Measurements from ENCODE around the gene VWA3B. TPM values are rescaled to one million over a fixed set of nuclear protein-coding genes. Genes with fewer than 3 reads are reported as not detected.

The VWA3B gene
- total RNA-seq, 1 donor from 2014 or later, result not detected

- H3K9me3 Mint-ChIP-seq, result no peaks in the 10 kb centered on the region
- intact Hi-C loops (cut with micrococcal nuclease), result no loop called here
- no peak for DNase-seq
- no peak overlapping the region for H3K27ac Mint-ChIP-seq
- no peak overlapping the region for H3K4me3 Mint-ChIP-seq
- H3K4me1 Mint-ChIP-seq, result peaks cover 2% of the 10 kb centered on the region
- H3K27me3 Mint-ChIP-seq, result peaks cover 24% of the 10 kb centered on the region
- H3K36me3 Mint-ChIP-seq (ENCODE audit: low read depth), result no peaks in the 10 kb centered on the region
Measured at GRCh38 chr2:98281607-98282006, 194.6 kb downstream of the VWA3B start.

GRCh38 chr2:98282109-98282508, 195.1 kb downstream of the VWA3B start:
- Mint-ChIP-seq H3K9me3 (no peaks in the 10 kb centered on the region), H3K4me1 (peaks cover 2% of the 10 kb centered on the region), H3K36me3 (ENCODE audit: low read depth) (no peaks in the 10 kb centered on the region), H3K4me3 (no peak overlapping the region), H3K27me3 (peaks cover 25% of the 10 kb centered on the region), H3K27ac (no peak overlapping the region)
- no peak for DNase-seq
- intact Hi-C loops (cut with micrococcal nuclease), result no loop called here

- Mint-ChIP-seq H3K27me3 (peaks cover 3% of the 10 kb centered on the region), H3K9me3 (peaks cover 13% of the 10 kb centered on the region), H3K4me1 (no peaks in the 10 kb centered on the region), H3K4me3 (no peak overlapping the region), H3K36me3 (ENCODE audit: low read depth) (no peaks in the 10 kb centered on the region), H3K27ac (no peak overlapping the region)
- intact Hi-C loops (cut with micrococcal nuclease), result no loop called here
- DNase-seq, result no peak
Measured at GRCh38 chr2:98293030-98293429, 206.1 kb downstream of the VWA3B start.

GRCh38 chr2:98293931-98294687, 207.1 kb downstream of the VWA3B start:
- Mint-ChIP-seq H3K4me3 (no peak overlapping the region), H3K4me1 (no peaks in the 10 kb centered on the region), H3K9me3 (peaks cover 13% of the 10 kb centered on the region), H3K36me3 (ENCODE audit: low read depth) (no peaks in the 10 kb centered on the region), H3K27ac (no peak overlapping the region), H3K27me3 (peaks cover 4% of the 10 kb centered on the region)
- intact Hi-C loops (cut with micrococcal nuclease), result no loop called here
- DNase-seq, result no peak

DNA sequence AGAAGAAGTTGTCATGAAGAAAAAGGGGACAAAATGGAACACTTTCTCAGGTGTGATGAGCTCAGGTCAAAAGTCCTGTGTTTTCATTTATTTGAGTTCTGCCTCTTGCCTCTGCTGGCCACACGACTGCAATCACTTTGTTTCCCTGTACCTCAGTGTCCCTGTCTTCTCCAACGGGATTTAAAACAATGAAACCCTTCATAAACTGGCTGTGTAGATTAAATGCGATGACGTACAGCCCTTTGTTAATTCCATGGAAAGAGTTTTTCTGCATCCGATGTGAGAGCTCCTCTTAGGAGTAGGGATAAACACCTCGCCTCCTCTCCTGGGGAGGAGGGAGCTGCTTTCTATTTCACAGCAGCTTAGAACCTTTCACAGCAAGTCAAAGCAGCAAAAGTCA, 207.7 kb downstream of the VWA3B start:
- Mint-ChIP-seq H3K4me3 (no peak overlapping the region), H3K27me3 (peaks cover 9% of the 10 kb centered on the region), H3K27ac (no peak overlapping the region), H3K36me3 (ENCODE audit: low read depth) (no peaks in the 10 kb centered on the region), H3K4me1 (no peaks in the 10 kb centered on the region), H3K9me3 (peaks cover 13% of the 10 kb centered on the region)
- DNase-seq, result no peak
- intact Hi-C loops (cut with micrococcal nuclease), result no loop called here

DNA sequence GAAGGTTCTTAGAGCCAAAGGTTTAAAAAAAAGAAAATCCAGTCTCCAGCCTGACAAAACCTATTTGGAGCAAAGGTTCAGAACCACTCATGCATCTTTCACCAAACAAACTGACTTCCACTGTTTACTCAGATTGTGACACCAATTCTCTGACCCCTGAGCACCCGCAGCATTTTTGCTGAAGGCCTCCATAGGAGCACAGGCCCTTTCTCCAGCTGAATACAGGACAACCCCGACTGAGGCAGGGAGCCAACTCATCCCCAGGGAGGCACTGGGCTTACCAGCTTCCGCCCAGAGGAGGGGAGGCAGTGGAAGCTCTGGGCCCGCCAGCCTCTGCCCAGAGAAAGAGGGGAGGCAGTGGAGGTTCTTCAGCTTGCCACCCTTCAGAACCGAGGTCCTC, 208.3 kb downstream of the VWA3B start:
- intact Hi-C loops (cut with micrococcal nuclease), result no loop called here
- Mint-ChIP-seq H3K9me3 (peaks cover 9% of the 10 kb centered on the region), H3K4me1 (no peaks in the 10 kb centered on the region), H3K4me3 (no peak overlapping the region), H3K27me3 (peaks cover 9% of the 10 kb centered on the region), H3K27ac (no peak overlapping the region), H3K36me3 (ENCODE audit: low read depth) (no peaks in the 10 kb centered on the region)
- no peak for DNase-seq

DNA sequence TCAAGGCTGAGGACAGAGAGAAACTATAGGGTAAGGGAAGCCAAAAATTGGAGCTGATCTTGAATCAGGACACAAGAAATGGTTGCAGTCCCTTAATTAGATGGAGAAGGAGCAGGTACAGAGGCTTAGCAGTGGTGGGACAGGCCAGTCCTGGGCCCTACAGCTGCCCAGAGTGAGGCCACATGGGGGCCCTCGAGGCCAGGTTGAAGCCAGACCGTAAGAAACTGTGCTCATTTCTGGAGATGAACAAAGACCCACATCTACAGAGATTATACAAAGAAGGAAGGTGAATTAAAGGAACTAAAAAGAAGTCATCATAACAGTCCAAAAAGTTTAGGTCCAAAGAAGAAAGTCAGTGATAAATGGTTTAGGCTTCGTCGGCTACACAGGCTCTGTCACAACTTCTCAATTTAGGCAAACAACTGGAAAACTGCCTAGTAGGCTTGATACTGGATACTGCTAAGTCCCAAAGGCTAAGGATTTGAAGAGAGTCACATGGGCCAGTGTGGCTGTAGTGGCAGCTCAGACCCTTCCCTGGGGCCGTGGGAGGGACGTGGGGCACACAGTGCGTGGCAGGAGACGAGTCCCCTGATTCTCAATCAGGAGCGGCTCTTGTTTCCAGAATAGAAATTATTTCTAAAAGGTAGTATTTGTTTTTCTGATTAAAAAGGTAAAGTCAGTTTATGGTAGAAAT, 208.9 kb downstream of the VWA3B start:
- Mint-ChIP-seq H3K36me3 (ENCODE audit: low read depth) (no peaks in the 10 kb centered on the region), H3K27me3 (peaks cover 13% of the 10 kb centered on the region), H3K4me1 (no peaks in the 10 kb centered on the region), H3K4me3 (no peak overlapping the region), H3K27ac (no peak overlapping the region), H3K9me3 (peaks cover 6% of the 10 kb centered on the region)
- no peak for DNase-seq
- intact Hi-C loops (cut with micrococcal nuclease), result no loop called here

DNA sequence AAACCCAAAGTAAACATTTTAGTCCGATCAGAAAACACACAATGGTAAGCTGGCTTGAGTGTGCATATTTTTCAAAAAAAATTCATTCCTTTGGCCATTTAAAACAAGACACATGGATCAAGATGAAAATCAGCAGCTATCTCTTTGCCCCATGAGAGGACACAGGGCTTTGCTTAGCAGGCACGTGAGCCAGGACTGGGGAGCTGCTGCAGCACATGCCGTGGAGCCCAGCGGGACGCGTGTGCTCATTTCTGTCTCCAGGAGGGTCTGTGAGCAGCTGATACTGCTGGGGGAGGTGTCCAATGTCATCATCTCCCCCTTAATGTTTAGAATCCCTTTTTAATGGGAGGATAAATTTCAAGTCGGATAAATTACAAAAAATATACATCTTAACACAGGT, 209.5 kb downstream of the VWA3B start:
- Mint-ChIP-seq H3K27ac (no peak overlapping the region), H3K27me3 (peaks cover 10% of the 10 kb centered on the region), H3K4me1 (no peaks in the 10 kb centered on the region), H3K4me3 (no peak overlapping the region), H3K36me3 (ENCODE audit: low read depth) (no peaks in the 10 kb centered on the region), H3K9me3 (peaks cover under 1% of the 10 kb centered on the region)
- intact Hi-C loops (cut with micrococcal nuclease), result no loop called here
- no peak for DNase-seq

DNA sequence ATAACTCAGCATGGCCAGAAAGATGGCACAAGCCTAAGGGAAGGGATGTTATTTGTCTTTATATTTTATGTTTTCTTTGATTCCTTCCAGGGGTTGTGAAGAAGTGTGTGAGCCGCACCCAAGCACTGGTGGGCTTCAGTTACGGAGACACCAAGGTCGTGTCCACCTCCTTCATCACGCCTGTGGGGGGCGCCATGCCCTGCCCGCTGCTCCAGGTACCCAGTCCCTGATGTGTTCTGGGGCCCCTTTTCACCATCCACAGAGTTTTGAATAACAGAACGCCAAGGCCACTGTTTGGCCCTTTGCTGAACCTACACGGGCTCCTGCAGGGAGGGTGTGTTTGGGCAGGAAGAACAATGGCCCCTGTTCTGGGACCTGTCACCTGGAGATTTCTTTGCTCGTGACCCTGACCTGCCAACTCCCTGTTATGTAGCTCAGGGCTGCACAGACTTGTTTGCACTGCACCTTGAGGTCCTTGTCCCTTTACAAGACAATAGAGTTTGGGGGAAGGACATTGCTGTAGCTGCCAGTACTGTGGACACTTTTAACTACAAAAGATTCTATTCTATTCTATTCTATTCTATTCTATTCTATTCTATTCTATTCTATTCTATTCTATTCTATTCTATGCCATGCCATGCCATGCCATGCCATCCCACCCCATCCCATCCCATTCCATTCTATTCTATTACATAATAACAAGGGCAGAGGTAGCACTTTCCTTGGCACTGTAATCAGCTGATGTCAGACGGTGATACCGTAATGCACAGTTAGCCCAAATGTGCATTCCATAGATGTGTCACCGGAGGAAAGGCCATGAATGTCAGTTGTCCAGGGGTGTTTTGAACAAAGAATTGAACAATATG, 211.1 kb downstream of the VWA3B start:
- intact Hi-C loops (cut with micrococcal nuclease), result no loop called here
- Mint-ChIP-seq H3K4me1 (no peaks in the 10 kb centered on the region), H3K36me3 (ENCODE audit: low read depth) (no peaks in the 10 kb centered on the region), H3K9me3 (no peaks in the 10 kb centered on the region), H3K27ac (no peak overlapping the region), H3K4me3 (no peak overlapping the region), H3K27me3 (peaks cover 12% of the 10 kb centered on the region)
- DNase-seq, result no peak

GRCh38 chr2:98298683-98299164, 211.8 kb downstream of the VWA3B start:
- intact Hi-C loops (cut with micrococcal nuclease), result no loop called here
- Mint-ChIP-seq H3K4me1 (no peaks in the 10 kb centered on the region), H3K36me3 (ENCODE audit: low read depth) (no peaks in the 10 kb centered on the region), H3K27ac (no peak overlapping the region), H3K4me3 (no peak overlapping the region), H3K9me3 (no peaks in the 10 kb centered on the region), H3K27me3 (peaks cover 12% of the 10 kb centered on the region)
- no peak for DNase-seq

DNA sequence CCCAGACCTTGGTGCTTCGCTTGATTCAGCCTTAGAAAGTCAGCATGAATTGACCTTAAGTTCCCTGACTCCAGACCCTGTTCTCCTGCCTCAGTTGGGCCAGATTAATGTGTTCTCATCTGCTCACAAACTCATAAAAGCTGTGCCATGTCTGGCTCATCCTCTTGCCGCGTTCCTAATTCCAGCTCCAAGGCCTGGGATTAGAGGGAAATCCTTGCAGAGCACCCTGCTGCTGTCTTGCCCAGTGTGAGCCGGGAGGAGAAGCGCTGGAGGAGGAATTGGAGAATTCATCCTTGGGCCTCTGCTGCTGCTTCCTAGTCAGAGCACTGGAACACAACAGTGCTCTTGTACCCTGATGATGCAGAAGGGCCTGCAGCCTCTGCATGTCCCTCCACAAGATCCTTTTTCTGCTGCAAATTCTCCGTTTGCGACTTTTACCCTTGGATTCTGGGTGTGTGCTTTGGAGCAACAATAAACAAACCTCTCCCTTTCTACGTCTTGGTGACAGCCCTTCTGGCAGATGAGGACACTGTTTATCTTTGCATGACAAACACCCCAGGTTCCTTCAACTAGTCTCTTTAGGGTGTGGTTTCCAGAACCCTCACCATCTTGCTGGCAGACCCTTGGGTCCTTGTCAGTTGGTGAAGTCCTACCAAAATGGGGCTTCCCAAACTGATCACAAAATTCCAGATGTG, 212.4 kb downstream of the VWA3B start:
- Mint-ChIP-seq H3K27ac (no peak overlapping the region), H3K27me3 (peaks cover 12% of the 10 kb centered on the region), H3K9me3 (no peaks in the 10 kb centered on the region), H3K4me1 (no peaks in the 10 kb centered on the region), H3K36me3 (ENCODE audit: low read depth) (no peaks in the 10 kb centered on the region), H3K4me3 (no peak overlapping the region)
- intact Hi-C loops (cut with micrococcal nuclease), result no loop called here
- no peak for DNase-seq

DNA sequence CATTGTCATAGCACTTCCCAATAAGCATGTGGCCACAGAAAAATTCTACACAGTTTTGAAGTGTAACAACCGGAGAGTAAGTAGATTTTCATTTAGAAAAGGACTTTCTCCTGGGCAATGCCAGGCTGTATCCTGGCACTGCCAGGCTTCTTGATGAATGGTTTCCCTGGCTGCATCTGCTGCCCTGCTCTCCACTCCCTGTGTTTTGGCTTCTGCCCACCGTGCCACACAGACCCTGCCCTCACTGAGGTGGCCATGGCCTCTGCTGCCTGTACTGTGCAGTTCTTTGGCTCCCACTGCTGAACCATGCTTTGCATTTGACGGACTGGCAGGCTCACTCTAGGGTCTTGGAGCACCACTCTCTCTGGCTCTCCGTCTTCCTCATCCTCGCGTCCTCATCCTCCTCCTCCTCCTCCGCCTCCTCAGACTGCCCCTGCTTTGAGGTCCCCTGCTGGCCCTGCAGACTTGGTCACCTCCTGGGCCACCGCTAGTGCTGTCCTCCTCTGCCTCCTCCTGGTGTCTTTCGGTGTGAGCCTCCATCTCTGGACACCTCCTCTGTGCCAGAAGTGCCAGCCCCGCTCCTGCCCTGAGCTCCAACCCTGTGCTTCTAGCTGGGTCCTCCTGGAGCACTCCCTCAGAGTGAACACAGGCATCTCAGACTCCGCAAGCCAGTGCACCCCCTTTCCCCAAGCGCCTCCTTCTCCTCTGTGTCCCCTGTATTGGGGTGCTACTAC, 213.3 kb downstream of the VWA3B start:
- Mint-ChIP-seq H3K27me3 (peaks cover 12% of the 10 kb centered on the region), H3K4me3 (no peak overlapping the region), H3K4me1 (no peaks in the 10 kb centered on the region), H3K9me3 (no peaks in the 10 kb centered on the region), H3K36me3 (ENCODE audit: low read depth) (no peaks in the 10 kb centered on the region), H3K27ac (no peak overlapping the region)
- no peak for DNase-seq
- intact Hi-C loops (cut with micrococcal nuclease), result no loop called here

- no peaks in the 10 kb centered on the region for H3K36me3 Mint-ChIP-seq (ENCODE audit: low read depth)
- intact Hi-C loops (cut with micrococcal nuclease), result no loop called here
- H3K4me1 Mint-ChIP-seq, result no peaks in the 10 kb centered on the region
- no peak for DNase-seq
- peaks cover 12% of the 10 kb centered on the region for H3K27me3 Mint-ChIP-seq
- H3K27ac Mint-ChIP-seq, result no peak overlapping the region
- no peak overlapping the region for H3K4me3 Mint-ChIP-seq
- H3K9me3 Mint-ChIP-seq, result no peaks in the 10 kb centered on the region
Measured at GRCh38 chr2:98301469-98301868, 214.5 kb downstream of the VWA3B start.
